GM18508 (cell line): Measurements from ENCODE around the gene UGT1A6.

ENCODE experiments used
- ATAC-seq: cut with Tn5 transposase; IDR thresholded peaks from one replicate; pipeline ENCODE4 v1.9.1; 2021; ENCODE audit warnings: moderate number of reproducible peaks; ENCODE audit not compliant: insufficient read depth, unreplicated experiment

The UGT1A6 gene

DNA sequence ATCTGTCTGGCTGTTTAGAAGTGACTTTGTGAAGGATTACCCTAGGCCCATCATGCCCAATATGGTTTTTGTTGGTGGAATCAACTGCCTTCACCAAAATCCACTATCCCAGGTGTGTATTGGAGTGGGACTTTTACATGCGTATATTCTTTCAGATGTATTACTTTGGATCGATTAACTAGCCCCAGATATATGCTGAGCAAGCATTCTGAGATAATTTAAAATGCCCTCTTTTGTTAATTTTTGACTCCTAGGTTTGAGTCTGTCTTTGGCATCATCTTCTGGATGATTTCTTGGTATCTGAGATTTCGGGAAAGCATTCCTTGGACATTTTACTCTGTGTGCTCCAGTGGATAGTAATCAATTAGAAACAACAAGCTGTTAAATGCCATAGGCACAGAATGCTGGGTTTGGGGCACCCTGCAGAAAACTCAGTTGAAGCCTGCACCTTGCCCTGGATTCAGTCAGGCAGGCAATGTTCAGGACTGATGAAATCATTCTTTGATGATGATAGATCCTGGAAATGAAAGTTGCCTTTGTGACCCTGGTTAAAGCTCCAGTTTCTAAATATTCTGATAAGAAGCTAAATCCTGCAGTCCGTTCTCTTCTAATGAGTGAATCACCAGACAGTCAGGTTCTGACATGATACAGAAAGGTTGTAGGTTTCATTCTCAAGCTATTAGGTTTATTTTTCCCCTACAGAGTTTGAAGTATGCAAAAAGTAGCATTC lies 68.5 kb downstream of the UGT1A6 start:
- no peak for ATAC-seq

DNA sequence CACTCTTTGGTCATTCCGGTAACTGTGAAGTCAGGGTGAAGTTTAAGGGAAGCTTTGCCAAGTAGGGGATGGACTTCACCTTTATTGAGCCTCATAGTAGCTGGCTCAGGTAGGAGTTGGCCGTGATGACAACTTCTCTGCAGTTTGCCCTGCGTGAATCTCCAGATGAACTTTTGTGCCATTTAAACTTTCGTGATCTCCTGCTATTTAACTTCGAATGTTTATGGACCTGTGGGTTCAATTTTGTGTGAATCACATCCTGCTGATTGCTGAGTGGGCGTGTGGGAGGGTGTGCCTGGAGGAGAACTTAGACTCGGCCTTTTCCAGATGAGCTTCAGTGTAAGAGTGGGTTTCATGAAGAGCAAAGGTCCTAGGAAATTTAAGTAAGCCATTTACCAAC lies 71.6 kb downstream of the UGT1A6 start:
- no peak for ATAC-seq

DNA sequence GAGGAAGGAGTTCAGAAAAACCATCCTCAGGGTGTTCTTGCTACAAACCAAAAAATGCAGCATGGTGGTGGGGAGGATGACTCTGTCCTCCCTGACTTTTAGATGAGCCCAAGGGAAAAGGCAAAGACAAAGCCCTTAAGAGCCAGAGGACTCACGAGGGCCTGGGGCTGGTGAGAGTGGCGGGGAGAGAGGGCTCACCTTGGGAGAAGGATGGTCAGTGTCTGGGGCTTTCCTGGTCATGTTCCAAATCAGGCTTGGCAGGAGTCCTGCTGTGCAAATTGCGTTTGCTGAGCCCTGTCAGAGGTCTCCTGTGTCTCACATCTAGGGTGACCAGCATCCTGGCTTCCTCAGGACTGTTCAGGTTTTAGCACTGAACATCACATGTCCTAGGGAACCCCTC lies 72.1 kb downstream of the UGT1A6 start:
- ATAC-seq, result no peak

DNA sequence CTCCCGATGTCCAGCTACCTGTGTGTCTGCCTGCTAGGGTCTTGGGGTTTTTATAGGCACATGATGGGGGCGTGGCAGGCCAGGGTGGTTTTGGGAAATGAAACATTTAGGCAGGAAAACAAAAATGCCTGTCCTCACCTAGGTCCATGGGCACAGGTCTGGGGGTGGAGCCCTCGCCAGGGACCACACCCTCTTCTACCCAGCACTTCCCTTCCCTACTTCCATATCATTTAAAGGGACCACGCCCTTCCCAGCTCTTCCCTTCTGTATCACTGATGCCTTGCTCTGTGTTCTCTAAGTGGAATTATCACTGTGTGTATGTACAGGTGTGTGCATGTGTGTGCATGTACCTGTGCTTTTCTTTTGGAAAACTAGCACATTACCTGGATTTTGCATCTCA lies 73.7 kb downstream of the UGT1A6 start:
- no peak for ATAC-seq

DNA sequence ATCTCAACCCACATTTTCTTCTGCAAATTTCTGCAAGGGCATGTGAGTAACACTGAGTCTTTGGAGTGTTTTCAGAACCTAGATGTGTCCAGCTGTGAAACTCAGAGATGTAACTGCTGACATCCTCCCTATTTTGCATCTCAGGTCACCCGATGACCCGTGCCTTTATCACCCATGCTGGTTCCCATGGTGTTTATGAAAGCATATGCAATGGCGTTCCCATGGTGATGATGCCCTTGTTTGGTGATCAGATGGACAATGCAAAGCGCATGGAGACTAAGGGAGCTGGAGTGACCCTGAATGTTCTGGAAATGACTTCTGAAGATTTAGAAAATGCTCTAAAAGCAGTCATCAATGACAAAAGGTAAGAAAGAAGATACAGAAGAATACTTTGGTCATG lies 75.4 kb downstream of the UGT1A6 start:
- ATAC-seq, result no peak

DNA sequence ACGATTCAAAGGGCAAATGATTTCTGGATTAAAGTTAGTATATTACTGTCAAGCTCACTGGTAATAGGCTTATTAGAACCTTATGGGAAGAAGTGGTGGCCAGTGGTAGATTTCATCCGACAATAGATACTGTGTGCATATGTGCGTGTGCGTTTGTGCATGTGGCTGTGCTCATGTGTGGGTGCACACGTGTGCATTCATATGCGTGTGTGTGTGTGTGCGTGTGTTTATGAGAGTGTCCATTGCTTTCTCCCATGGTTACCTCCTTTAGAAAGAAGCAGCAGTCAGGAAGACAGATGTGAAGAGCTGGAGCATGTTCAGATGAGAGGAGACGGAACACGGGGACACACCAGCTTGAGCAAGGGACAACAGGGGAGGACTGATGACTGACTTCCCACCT lies 76.6 kb downstream of the UGT1A6 start:
- no peak for ATAC-seq

DNA sequence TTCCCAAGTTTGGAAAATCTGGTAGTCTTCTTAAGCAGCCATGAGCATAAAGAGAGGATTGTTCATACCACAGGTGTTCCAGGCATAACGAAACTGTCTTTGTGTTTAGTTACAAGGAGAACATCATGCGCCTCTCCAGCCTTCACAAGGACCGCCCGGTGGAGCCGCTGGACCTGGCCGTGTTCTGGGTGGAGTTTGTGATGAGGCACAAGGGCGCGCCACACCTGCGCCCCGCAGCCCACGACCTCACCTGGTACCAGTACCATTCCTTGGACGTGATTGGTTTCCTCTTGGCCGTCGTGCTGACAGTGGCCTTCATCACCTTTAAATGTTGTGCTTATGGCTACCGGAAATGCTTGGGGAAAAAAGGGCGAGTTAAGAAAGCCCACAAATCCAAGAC lies 79.5 kb downstream of the UGT1A6 start:
- no peak for ATAC-seq

DNA sequence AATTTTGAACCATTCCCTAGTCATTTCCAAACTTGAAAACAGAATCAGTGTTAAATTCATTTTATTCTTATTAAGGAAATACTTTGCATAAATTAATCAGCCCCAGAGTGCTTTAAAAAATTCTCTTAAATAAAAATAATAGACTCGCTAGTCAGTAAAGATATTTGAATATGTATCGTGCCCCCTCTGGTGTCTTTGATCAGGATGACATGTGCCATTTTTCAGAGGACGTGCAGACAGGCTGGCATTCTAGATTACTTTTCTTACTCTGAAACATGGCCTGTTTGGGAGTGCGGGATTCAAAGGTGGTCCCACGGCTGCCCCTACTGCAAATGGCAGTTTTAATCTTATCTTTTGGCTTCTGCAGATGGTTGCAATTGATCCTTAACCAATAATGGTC lies 79.9 kb downstream of the UGT1A6 start:
- ATAC-seq, result no peak

DNA sequence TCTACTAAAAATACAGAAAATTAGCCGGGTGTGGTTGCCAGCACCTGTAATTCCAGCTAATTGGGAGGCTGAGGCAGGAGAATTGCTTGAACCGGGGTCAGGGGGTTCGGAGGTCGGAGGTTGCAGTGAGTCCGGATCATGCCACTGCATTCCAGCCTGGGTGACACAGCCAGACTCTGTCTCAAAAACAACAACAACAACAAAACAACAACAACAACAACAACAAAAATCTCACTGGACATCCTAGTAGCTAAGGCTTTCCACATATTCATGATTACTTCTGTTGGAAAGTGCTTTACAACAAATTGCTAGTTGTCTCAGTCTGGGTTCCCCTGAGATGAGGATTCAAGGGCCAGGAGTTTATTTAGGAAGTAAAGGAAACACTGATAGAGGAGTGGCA lies 81.2 kb downstream of the UGT1A6 start:
- no peak for ATAC-seq

DNA sequence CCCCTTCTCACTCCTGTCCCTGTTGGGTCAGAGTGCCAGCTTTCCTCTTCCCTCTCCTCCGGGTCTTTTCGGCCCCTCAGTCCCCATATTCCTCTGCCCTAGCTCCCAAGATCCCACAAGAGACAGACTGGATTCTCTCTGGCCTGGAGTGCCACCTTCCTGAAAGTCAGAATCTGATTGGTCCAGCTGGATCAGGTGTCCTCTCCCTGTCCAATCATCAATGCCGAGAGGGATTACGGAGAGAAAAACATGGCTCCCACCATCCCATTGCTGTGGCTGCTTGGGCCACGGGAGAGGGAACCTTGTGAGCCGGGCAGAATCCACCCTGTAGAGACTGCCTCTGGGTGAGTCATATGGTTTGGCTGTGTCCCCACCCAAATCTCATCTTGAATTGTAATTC lies 82.7 kb downstream of the UGT1A6 start:
- no peak for ATAC-seq

DNA sequence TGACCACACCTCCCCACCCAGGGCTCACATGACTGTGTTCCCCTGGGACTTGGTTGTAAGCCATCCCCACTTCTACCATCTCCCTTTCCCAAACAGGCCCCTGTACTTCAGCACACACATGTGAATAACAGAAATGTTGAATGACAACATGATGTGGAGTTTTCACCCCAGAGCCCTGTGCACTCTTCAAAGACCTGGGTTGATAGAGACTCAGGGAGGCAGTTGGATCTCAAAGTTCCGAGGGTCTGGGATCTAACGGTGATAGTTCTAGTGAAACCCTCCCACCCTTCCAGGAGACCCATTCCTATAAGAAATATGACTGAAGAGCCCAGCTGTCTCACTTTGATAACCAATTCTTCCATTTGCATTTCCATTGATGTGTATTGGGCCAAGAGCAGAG lies 85.3 kb downstream of the UGT1A6 start, which contains the start of gene MROH2A:
MROH2A (plus strand) TSS at position 301 of the 400 bp plus-strand sequence. CDS start 1,029 bp downstream, outside the sequence.
- ATAC-seq, result no peak

DNA sequence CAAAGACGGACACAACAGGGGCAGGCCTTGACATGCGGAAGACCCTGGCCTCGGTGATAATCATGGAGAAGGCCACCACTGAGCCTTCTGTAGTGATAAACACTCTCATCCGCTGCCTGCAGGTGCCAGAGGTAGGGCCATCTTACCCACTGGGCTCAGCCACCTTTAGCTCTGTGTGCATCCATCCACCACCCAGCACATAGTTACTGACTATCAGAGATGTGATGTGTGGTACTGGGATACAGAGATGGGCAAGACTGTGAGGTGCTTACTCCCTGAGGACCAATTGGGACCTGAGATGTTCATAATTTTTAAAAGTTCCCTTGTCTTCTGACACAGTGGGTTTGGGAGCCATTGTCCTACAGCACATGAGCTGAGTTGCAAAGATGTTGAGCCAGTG lies 87.0 kb downstream of the UGT1A6 start:
- no peak for ATAC-seq

DNA sequence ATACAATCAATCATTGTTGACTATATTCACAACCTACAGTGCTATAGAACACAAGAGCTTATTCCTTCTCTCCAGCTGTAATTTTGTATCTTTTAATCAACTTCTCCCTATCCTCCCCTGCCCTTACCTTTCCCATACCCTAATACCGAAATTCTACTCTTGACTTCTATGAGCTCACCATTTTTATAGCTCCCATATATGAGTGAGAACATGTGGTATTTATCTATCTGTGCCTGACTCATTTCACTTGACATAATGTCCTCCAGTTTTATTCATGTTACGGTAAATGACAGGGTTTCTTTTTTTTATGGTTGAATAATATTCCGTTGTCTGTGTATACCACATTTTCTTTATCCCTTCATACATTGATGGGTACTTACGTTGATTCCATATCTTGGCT lies 88.1 kb downstream of the UGT1A6 start:
- no peak for ATAC-seq

DNA sequence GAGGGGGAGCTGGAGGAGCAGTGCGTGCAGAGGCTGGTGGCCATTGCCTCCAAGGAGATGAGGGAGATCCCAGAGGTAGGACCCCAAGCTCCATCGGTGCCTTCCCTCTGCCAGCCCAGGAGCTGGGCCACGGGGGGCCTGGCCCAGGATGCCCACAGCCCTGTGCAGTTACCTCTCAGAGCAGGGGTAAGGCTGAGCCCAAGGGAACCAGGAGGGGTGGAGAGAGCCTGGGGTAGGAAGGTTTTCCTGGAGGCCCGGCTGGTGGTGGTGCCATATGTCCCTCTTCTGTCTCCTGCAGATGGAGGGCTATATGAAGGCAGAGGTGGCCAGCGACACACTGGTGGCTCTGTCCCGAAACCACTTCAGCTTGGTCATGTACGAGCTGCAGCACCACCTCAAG lies 96.9 kb downstream of the UGT1A6 start:
- ATAC-seq, result no peak

DNA sequence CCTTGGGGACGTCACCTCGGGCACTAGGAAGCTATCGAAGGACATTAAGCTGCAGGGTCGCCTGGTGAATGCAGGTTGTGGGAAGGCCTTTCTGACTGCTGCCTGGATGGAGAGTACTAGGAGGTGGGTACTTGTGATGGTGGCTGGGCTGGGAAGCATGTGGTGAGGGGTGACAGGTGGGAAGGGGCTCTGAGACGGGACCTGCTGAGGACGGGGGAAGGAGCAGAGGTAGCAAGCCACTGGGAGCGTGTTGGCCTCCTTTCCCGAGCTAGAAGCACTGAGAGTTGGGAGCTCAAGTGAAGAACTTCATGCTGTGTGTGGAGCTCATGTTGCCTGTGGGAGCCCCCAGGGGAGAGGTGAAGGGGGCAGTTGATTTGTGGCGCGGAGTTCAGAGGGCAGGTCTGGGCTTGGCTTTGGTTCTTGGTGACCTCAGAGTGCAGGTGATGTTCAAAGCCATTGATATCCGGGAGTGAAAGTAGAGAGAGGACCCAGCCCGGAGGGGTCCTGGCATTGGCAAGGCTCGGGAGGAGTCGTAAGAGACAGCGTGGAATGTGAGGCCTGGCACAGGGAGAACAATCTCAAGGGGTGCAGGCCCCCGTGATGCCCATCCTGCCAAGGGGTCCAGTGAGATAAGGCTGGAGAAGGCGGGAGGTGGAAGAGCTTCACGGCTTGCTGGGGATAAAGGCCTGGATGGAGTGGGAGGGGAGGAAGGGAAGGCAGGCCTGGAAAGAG lies 98.6 kb downstream of the UGT1A6 start:
- ATAC-seq, result no peak

DNA sequence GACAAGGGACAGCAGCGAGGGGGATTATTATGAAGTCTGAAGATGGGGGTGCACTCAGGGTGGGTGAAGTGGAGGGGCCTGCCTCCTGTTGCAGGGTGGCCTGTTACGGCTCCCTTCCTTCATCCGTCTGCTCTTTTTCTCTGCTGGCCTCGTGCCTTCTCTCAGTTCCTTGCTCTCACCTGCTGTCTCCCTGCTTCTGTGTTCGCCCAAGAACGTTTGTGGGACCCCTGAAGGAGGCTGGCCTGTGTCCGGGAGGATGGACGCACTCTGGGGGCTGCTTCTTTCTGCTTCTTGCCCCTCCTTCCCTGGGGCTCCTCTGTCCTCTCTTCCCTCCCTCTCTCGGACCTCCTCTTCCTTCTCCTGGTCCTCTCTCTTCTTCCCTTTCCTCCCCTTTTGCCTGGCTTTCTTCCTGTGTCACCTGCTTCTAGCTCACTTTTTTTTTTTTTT lies 99.2 kb downstream of the UGT1A6 start:
- ATAC-seq, result no peak

DNA sequence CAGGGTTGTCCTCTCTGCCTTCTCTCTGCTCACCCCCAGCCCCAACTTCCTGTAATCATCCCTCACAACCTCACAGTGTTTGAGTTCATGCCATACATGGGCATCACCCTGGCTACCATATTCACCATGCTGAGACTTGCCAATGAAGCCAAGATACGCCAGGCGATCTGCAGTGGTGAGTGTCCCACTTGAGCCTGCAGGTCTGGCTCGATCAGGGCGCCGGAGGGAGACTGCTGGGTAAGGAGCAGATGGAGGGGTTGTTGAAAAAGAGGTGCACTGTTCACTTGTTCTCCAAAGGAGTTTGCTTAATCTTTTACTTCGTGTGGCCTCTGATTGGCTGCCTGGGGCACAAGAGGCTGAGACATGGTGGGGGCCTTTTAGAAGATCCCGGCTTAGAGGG lies 100.0 kb downstream of the UGT1A6 start:
- no peak for ATAC-seq

DNA sequence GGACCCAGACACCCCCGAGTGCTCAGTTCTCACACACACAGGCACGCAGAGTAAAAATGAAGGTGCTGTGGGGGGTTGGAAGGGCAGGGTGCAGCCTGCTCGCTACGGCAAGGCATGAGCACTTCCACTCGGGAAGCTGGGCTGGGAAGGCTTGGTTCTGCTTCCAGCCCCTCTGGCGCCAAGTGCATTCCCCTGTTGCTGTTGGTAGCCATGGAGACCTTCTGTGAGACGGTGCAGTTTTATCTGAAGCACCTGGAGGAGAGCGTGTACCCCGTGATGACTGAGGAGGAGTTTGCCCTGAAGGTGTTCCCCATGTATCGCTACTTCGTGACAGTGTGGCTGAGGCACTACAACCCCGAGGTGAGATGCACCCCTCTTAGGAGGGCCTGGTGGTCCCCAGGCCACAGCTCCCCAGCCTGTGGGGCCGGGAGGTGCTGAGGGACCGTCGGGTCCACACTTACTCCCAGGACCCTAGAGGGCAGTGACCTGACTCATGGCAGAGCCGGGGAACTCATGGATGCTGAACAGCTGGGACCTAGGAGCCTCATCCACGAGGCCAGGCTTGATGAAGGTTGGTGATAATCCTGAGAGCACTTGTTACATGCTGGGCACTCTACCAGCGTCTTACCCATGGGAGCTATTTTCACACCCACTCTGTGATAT lies 100.9 kb downstream of the UGT1A6 start:
- no peak for ATAC-seq

DNA sequence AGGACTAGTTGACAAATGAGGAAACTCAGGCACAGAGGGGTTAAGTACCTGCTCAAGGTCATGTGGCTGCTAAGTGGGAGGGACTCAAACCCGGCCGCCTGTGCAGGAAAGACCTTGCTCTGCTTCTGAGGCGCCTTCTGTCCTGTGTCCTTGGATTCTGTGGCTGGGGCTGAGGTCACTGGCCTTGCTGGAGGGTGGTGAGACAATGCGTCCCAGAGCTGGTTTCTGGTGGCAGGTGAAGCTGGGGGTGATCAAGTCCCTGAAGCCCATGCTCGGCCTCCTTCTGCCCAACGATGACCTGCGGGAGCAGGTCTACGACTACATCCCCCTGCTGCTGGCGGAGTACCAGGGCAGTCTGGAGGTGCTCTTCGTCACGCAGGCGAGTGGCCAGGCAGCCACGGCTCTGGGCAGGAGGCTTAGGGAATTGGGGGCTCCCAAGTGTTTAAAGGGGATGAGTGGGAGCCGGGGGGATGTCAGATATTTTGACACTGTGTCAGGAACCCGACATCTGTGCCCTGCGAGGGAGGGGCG lies 101.5 kb downstream of the UGT1A6 start:
- no peak for ATAC-seq

DNA sequence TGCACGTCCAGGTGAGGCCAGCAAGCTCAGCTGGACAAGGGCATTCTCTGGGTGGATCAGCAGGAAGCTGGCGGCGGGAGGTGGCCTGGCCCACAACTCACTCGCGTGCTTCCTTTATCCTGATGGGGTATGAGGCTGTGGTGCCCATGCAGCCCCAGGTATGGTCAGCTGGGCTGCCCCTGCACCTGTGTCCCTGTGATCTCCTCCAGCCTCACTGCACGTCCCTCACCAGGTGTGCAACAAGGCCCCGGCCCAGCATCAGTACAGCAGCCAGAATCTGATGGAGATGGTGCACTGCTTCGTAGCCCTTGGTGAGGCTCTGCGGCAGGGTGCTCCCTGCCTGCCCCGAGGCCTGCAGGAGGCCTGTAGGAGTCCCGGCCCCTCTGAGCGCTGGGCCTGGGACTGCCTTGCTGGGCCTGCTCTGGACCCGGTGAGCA lies 103.1 kb downstream of the UGT1A6 start:
- no peak for ATAC-seq

DNA sequence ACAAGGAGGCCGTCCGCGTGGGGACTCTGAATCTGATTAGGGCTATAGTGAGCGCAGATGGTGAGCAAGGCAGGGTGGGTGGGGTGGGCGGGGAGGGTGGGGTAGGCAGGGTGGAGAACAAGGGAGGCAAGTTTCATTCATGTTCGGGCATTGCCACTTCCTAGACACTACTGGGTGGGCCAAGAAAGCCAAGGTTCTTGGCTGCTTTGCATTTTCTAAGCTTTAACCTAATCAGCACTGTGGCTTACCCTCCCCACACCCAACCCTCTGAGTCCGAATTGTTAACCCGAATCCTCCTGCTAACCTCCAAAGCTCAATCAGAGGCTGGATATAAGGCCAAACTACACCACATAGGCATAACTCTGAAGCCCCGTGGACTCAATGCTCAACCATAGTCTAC lies 103.6 kb downstream of the UGT1A6 start:
- no peak for ATAC-seq
